GM04503 (cell line): ENCODE results near the gene TLL2.

Experiments used
- DNase-seq: peaks from one replicate; pipeline ENCODE4 v3.0.0-alpha.2; 2012; ENCODE audit warnings: low read depth

Gene TLL2

GRCh38 chr10:96317067-96317833 lies 196.5 kb downstream of the TLL2 start:
- DNase-seq: no peak
